CD8-positive, alpha-beta memory T cell (primary cell): ENCODE measurements around the gene PTPRT. TPM values are rescaled to one million over a fixed set of nuclear protein-coding genes. Genes with fewer than 3 reads are reported as not detected.

Experiments
- CTCF ChIA-PET: fragments of 350-600 bp; sonication (Branson Sonifier 250); formaldehyde crosslinking; loops from one replicate; lab custom pipeline; 2021; ENCODE audit warnings: antibody characterized with exemption; lab: Charles Lee
- POLR2A ChIA-PET: fragments of 350-600 bp; sonication (Branson Sonifier 250); formaldehyde crosslinking; loops from one replicate; lab custom pipeline; 2021; ENCODE audit warnings: antibody characterized with exemption; lab: Charles Lee
- DNase-seq, 5 donors: peaks; one replicate each; pipeline versions ENCODE4 v3.0.0 to v3.0.0-alpha.2; 2020 to 2022; ENCODE audit warnings: mixed read lengths in 1 of 5
- H3K27ac ChIP-seq: one replicate; pipeline ENCODE4 v1.7.0; 2013; ENCODE audit warnings: low read depth, mild to moderate bottlenecking, low read length, moderate library complexity
- H3K27me3 ChIP-seq: 2 replicates; pipeline ENCODE4 v1.7.0; 2013; ENCODE audit warnings: low read length, mild to moderate bottlenecking; ENCODE audit not compliant: insufficient read depth, poor library complexity, severe bottlenecking
- H3K36me3 ChIP-seq: 2 replicates; pipeline ENCODE4 v1.7.0; 2013; ENCODE audit warnings: mild to moderate bottlenecking, low read length, moderate library complexity; ENCODE audit not compliant: insufficient read depth
- H3K4me1 ChIP-seq: 2 replicates; pipeline ENCODE4 v1.7.0; 2013; ENCODE audit warnings: mild to moderate bottlenecking, low read length, moderate library complexity; ENCODE audit not compliant: insufficient read depth
- H3K4me3 ChIP-seq: 2 replicates; pipeline ENCODE4 v1.7.0; 2013; ENCODE audit warnings: mild to moderate bottlenecking, low read length
- H3K9me3 ChIP-seq: 2 replicates; pipeline ENCODE4 v1.7.0; 2013; ENCODE audit warnings: mild to moderate bottlenecking, low read length
- H3K27ac Mint-ChIP-seq, 8 donors: one replicate each; pipeline ENCODE4 v1.8.0; 2020 to 2021; ENCODE audit warnings: mixed read lengths in 8 of 8, mild to moderate bottlenecking in 6 of 8, inconsistent platforms in 3 of 8, moderate library complexity in 3 of 8
- H3K27me3 Mint-ChIP-seq, 2 donors: one replicate each; pipeline ENCODE4 v1.8.0; 2020 to 2021; ENCODE audit warnings: mixed read lengths in 2 of 2, mild to moderate bottlenecking in 1 of 2, moderate library complexity in 1 of 2
- H3K36me3 Mint-ChIP-seq, 3 donors: one replicate each; pipeline ENCODE4 v1.8.0; 2020 to 2021; ENCODE audit warnings: mixed read lengths in 3 of 3, inconsistent platforms in 1 of 3, mild to moderate bottlenecking in 1 of 3
- H3K4me1 Mint-ChIP-seq, 3 donors: one replicate each; pipeline ENCODE4 v1.8.0; 2020 to 2021; ENCODE audit warnings: mixed read lengths in 3 of 3, inconsistent platforms in 1 of 3, mild to moderate bottlenecking in 1 of 3
- H3K4me3 Mint-ChIP-seq, 7 donors: one replicate each; pipeline ENCODE4 v1.8.0; 2020 to 2021; ENCODE audit warnings: mixed read lengths in 7 of 7, mild to moderate bottlenecking in 6 of 7, moderate library complexity in 4 of 7, inconsistent platforms in 2 of 7
- H3K9me3 Mint-ChIP-seq, 5 donors: one replicate each; pipeline ENCODE4 v1.8.0; 2020 to 2022; ENCODE audit warnings: mixed read lengths in 5 of 5, mild to moderate bottlenecking in 3 of 5, moderate library complexity in 2 of 5, inconsistent platforms in 1 of 5
- polyA plus RNA-seq: library from polyadenylated mRNA; unstranded; fragments of 300-500 nt; fragmentation: Illumina TruSeq; gene quantifications from one replicate; pipeline ENCODE4 v1.2.3, GENCODE V29; 2021
- total RNA-seq, 2 experiments: library from RNA; stranded (reverse); gene quantifications; one replicate each; pipeline ENCODE4 v1.2.3, GENCODE V29; 2021

The PTPRT gene
- total and polyA plus RNA-seq, 3 experiments from 2014 or later = not detected

DNA sequence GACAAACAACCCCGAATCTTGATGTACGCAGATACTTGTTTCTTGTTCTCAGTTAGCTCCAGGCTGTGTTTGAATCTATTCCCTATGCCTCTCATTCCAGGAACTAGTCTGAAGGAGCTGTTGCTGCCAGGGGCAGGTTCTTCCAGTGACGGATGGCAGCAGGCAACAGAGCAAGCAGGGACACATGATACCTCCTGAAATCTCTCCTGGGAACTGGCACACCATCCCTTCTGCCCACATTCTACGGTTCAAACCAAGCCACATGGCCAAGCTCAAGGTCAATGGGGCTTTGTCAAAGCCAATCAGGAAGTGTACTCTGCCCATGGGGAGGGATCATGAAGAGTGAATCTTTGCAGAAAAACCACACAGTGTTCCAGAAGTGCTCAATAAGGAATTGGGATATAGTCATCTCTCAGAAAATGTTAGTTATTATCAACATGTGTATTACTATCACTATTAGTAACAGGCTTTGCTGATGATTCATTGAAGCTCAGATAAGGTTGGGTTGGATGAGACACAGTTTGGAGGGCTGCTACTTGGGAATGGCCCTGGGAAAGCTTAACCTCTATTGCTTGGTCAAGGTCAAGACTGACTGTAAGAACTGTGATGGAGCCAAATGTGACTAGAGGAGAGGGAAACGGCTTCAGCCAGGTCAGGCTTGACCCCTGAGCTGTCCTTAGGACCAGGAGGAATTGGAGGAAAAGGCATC lies 454.9 kb downstream of the PTPRT start:
- no peak overlapping the region for H3K4me3 ChIP-seq
- H3K4me1 Mint-ChIP-seq = no peaks in the 10 kb centered on the region
- ChIA-PET CTCF (no interaction called here), POLR2A (no interaction called here)
- H3K27me3 ChIP-seq = no peaks in the 10 kb centered on the region
- H3K4me3 Mint-ChIP-seq = no peak overlapping the region
- H3K9me3 Mint-ChIP-seq = peaks cover 6 to 15% (median 10%) of the 10 kb centered on the region in 5 donors
- DNase-seq = no peak
- H3K36me3 Mint-ChIP-seq = peaks cover 0 to 2% (median 0%) of the 10 kb centered on the region in 3 donors
- H3K4me1 ChIP-seq = no peaks in the 10 kb centered on the region
- H3K27me3 Mint-ChIP-seq = no peaks in the 10 kb centered on the region
- no peaks in the 10 kb centered on the region for H3K9me3 ChIP-seq
- no peak overlapping the region for H3K27ac ChIP-seq
- H3K27ac Mint-ChIP-seq = no peak overlapping the region
- H3K36me3 ChIP-seq = no peaks in the 10 kb centered on the region

GRCh38 chr20:42721923-42722322 lies 467.8 kb downstream of the PTPRT start:
- DNase-seq = no peak
- no peak overlapping the region for H3K27ac ChIP-seq
- no peaks in the 10 kb centered on the region for H3K4me1 ChIP-seq
- ChIA-PET POLR2A (no interaction called here), CTCF (no interaction called here)
- Mint-ChIP-seq H3K36me3 (no peaks in the 10 kb centered on the region), H3K27me3 (no peaks in the 10 kb centered on the region), H3K4me3 (no peak overlapping the region), H3K4me1 (no peaks in the 10 kb centered on the region), H3K27ac (no peak overlapping the region), H3K9me3 (peaks cover 2 to 10% (median 2%) of the 10 kb centered on the region in 5 donors)
- H3K9me3 ChIP-seq = no peaks in the 10 kb centered on the region
- H3K4me3 ChIP-seq = no peak overlapping the region
- H3K36me3 ChIP-seq = no peaks in the 10 kb centered on the region
- no peaks in the 10 kb centered on the region for H3K27me3 ChIP-seq

DNA sequence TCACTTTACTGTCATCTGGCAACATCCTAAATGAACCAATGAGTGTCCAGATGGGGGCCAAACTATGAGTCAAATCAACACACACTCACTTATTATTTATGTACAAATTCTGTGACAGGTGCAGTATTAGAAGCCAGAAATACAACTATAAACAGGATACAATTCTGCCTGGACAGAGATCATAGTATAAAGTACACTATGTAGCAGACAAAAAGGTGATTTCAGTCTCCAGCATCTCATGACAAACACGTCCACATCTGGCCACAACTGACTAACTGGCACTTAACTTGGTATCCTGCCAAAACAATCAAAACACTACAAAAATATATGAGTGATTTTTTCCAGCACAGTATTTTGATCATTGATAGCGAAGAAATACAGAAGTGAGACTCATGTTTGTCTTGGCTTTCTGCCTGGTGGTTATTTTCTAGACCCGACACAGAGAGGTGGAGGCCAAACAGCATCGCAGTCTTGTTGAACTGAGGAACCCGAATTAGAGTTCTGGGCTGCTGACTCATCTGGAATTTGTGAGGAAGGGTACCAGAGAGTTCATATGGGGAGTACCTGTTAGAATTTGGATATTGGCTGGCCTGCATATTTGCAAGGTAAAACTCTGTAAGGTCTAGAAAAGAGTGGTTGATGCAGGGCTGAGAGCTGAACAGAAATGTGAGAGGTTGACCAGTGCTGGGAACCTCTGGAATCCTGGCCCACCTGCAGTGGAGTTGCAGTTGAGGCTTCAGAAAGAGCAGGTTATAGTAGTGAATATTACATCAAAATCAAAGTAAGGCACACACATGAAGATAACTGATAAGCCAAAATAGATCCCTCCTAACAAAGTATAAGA lies 475.2 kb downstream of the PTPRT start:
- POLR2A ChIA-PET = no interaction called here
- H3K27ac Mint-ChIP-seq = no peak overlapping the region
- H3K27me3 Mint-ChIP-seq = no peaks in the 10 kb centered on the region
- no peak overlapping the region for H3K4me3 Mint-ChIP-seq
- Histone ChIP-seq H3K36me3 (no peaks in the 10 kb centered on the region), H3K4me1 (no peaks in the 10 kb centered on the region), H3K4me3 (no peak overlapping the region), H3K27me3 (no peaks in the 10 kb centered on the region), H3K27ac (no peak overlapping the region), H3K9me3 (no peaks in the 10 kb centered on the region)
- no peaks in the 10 kb centered on the region for H3K4me1 Mint-ChIP-seq
- no peaks in the 10 kb centered on the region for H3K36me3 Mint-ChIP-seq
- no peak for DNase-seq
- peaks cover 6 to 12% (median 9%) of the 10 kb centered on the region in 5 donors for H3K9me3 Mint-ChIP-seq
- CTCF ChIA-PET = no interaction called here

DNA sequence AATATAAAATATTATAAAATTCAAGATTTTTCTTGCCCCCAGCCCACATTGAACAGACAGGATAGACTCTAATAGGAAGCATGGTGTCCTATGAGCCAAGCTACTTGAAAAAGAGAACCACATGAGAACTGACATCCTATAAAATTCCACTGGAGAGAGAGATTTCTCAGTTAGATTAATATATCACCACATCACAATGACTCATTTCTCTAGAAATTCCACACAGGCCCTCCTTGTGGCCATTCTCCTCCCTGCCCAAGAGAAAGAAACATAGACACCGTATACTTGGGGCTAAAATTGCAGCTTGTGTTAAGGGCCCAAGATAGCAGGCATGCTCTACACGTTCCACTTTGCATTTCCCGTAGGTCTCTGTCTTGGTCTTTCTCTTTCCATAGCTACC lies 481.4 kb downstream of the PTPRT start:
- Mint-ChIP-seq H3K9me3 (peaks cover 6 to 22% (median 9%) of the 10 kb centered on the region in 5 donors), H3K27me3 (no peaks in the 10 kb centered on the region), H3K27ac (no peak overlapping the region), H3K36me3 (no peaks in the 10 kb centered on the region), H3K4me1 (no peaks in the 10 kb centered on the region), H3K4me3 (no peak overlapping the region)
- no peaks in the 10 kb centered on the region for H3K27me3 ChIP-seq
- no peak overlapping the region for H3K27ac ChIP-seq
- no peaks in the 10 kb centered on the region for H3K36me3 ChIP-seq
- H3K9me3 ChIP-seq = no peaks in the 10 kb centered on the region
- H3K4me3 ChIP-seq = no peak overlapping the region
- H3K4me1 ChIP-seq = no peaks in the 10 kb centered on the region
- CTCF ChIA-PET = no interaction called here
- POLR2A ChIA-PET = no interaction called here
- DNase-seq = no peak

GRCh38 chr20:42706759-42707158 lies 482.9 kb downstream of the PTPRT start:
- Mint-ChIP-seq H3K9me3 (peaks cover 6 to 26% (median 14%) of the 10 kb centered on the region in 5 donors), H3K4me3 (no peak overlapping the region)

DNA sequence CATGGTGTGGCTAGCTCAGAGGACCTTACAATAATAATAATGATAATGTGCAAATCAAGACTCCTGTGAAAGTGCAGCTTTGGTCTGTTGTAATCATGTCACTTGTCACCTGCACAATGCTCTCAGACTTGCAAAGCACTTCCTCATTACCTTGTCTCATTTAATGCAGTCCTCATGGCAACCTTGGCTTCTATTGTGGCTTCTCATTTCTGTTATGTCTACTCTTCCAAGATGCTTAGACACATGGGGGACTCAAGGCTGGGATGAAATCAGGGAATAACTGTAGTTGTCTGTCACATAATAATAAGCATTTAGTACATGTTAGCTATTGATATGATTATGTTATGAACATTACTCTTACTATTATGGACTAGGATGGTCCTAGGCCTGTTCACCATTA lies 484.2 kb downstream of the PTPRT start:
- H3K27me3 ChIP-seq = no peaks in the 10 kb centered on the region
- H3K27me3 Mint-ChIP-seq = no peaks in the 10 kb centered on the region
- ChIA-PET POLR2A (no interaction called here), CTCF (no interaction called here)
- peaks cover 0 to 20% (median 10%) of the 10 kb centered on the region in 5 donors for H3K9me3 Mint-ChIP-seq
- no peak overlapping the region for H3K27ac Mint-ChIP-seq
- H3K4me3 Mint-ChIP-seq = no peak overlapping the region
- no peaks in the 10 kb centered on the region for H3K4me1 ChIP-seq
- no peak overlapping the region for H3K27ac ChIP-seq
- H3K4me3 ChIP-seq = no peak overlapping the region
- no peak for DNase-seq
- no peaks in the 10 kb centered on the region for H3K36me3 Mint-ChIP-seq
- H3K4me1 Mint-ChIP-seq = no peaks in the 10 kb centered on the region
- no peaks in the 10 kb centered on the region for H3K36me3 ChIP-seq
- no peaks in the 10 kb centered on the region for H3K9me3 ChIP-seq

More at GRCh38 chr20:42706759-42707158, 482.9 kb downstream of the PTPRT start:
- POLR2A ChIA-PET = no interaction called here
- no peaks in the 10 kb centered on the region for H3K27me3 Mint-ChIP-seq
- CTCF ChIA-PET = no interaction called here
- Histone ChIP-seq H3K4me1 (no peaks in the 10 kb centered on the region), H3K27me3 (no peaks in the 10 kb centered on the region), H3K36me3 (no peaks in the 10 kb centered on the region), H3K9me3 (no peaks in the 10 kb centered on the region), H3K27ac (no peak overlapping the region), H3K4me3 (no peak overlapping the region)
- no peak for DNase-seq
- H3K27ac Mint-ChIP-seq = no peak overlapping the region
- no peaks in the 10 kb centered on the region for H3K4me1 Mint-ChIP-seq
- H3K36me3 Mint-ChIP-seq = no peaks in the 10 kb centered on the region

DNA sequence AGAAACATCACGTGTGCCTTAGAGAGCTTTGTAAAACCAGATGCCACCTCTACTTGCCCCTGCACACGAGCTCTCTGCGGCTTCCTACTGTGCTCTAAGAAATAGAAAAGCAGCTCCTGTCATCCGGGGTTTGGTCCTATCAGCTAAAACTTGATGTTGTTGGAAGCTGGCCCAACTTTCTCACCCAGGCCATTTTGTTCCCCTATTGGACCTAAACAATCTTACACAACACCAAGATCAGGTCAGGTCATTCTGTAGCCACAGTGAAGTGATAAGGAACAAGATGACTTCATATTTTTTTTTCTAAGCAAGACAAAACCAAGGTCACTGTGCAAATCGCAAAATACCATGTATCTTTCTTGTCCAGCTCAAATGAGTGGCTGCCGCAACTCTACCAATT lies 486.0 kb downstream of the PTPRT start:
- H3K27me3 ChIP-seq = no peaks in the 10 kb centered on the region
- Mint-ChIP-seq H3K9me3 (peaks cover 0 to 16% (median 11%) of the 10 kb centered on the region in 5 donors), H3K4me3 (no peak overlapping the region), H3K4me1 (no peaks in the 10 kb centered on the region), H3K27ac (no peak overlapping the region), H3K27me3 (no peaks in the 10 kb centered on the region), H3K36me3 (no peaks in the 10 kb centered on the region)
- H3K4me3 ChIP-seq = no peak overlapping the region
- H3K27ac ChIP-seq = no peak overlapping the region
- H3K9me3 ChIP-seq = no peaks in the 10 kb centered on the region
- ChIA-PET CTCF (no interaction called here), POLR2A (no interaction called here)
- H3K4me1 ChIP-seq = no peaks in the 10 kb centered on the region
- no peak for DNase-seq
- no peaks in the 10 kb centered on the region for H3K36me3 ChIP-seq

DNA sequence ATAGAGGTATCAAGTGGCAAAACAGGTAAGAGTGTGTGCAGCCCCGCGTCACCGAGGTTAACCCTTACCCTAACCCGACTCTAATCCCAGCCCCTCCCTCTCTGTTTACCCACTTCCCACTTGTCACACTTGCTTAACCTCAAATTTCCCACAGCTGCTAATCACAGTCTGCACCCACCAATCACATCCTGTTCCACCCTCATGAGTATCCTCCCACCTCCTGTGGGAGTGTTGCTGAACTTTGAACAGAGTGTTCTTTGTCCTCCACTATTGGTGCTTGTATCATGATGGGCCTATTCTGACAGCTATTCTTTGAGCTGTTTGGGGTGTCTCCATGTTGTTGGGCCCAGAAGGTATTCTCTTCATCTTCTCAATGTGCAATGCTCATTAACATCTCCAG lies 487.8 kb downstream of the PTPRT start:
- H3K36me3 Mint-ChIP-seq = no peaks in the 10 kb centered on the region
- H3K9me3 ChIP-seq = no peaks in the 10 kb centered on the region
- H3K4me3 Mint-ChIP-seq = no peak overlapping the region
- H3K27ac Mint-ChIP-seq = no peak overlapping the region
- POLR2A ChIA-PET = no interaction called here
- H3K4me1 Mint-ChIP-seq = no peaks in the 10 kb centered on the region
- CTCF ChIA-PET = no interaction called here
- no peaks in the 10 kb centered on the region for H3K27me3 ChIP-seq
- H3K4me3 ChIP-seq = no peak overlapping the region
- H3K9me3 Mint-ChIP-seq = peaks cover 0 to 17% (median 16%) of the 10 kb centered on the region in 5 donors
- no peaks in the 10 kb centered on the region for H3K4me1 ChIP-seq
- no peak overlapping the region for H3K27ac ChIP-seq
- H3K27me3 Mint-ChIP-seq = no peaks in the 10 kb centered on the region
- H3K36me3 ChIP-seq = no peaks in the 10 kb centered on the region
- DNase-seq = no peak
